A673 (cell line): ENCODE data around the gene EEPD1. TPM values are rescaled to one million over a fixed set of nuclear protein-coding genes. Genes with fewer than 3 reads are reported as not detected.

ENCODE experiments used
- BruUV-seq: library from RNA; stranded (reverse); fragments of 400-500 nt; replicated peaks from 2 replicates; lab custom pipeline; 2021; lab: Mats Ljungman, UMichigan
- CTCF ChIA-PET: fragments of 300-600 bp; sonication (Branson Sonifier 250); formaldehyde crosslinking; loops from one replicate; lab custom pipeline; 2022; ENCODE audit warnings: antibody characterized with exemption; lab: Charles Lee
- POLR2A ChIA-PET: fragments of 300-600 bp; sonication (Branson Sonifier 250); formaldehyde crosslinking; loops from one replicate; lab custom pipeline; 2022; ENCODE audit warnings: antibody characterized with exemption; ENCODE audit not compliant: low non-redundant PET; lab: Charles Lee
- DNase-seq: peaks from one replicate; pipeline ENCODE4 v3.0.0-alpha.2; 2015; ENCODE audit warnings: low spot score
- H3K27ac ChIP-seq: fragments of 200-600 bp; sonication (generic); 2 replicates; pipeline ENCODE4 v1.5.1; 2016; ENCODE audit warnings: mixed run types, low read depth, mild to moderate bottlenecking, mixed read lengths, antibody characterized with exemption, low read length; ENCODE audit not compliant: poor library complexity, severe bottlenecking
- H3K27me3 ChIP-seq: fragments of 200-600 bp; sonication (generic); replicated peaks from 2 replicates; pipeline ENCODE4 v1.6.1; 2017; ENCODE audit warnings: mixed run types, low read depth, mild to moderate bottlenecking, mixed read lengths, antibody characterized with exemption, low read length; ENCODE audit not compliant: insufficient read depth, poor library complexity
- H3K36me3 ChIP-seq: fragments of 200-600 bp; sonication (generic); 2 replicates; pipeline ENCODE4 v1.6.1; 2016; ENCODE audit warnings: mixed run types, mild to moderate bottlenecking, mixed read lengths, antibody characterized with exemption, low read length; ENCODE audit not compliant: insufficient read depth, poor library complexity, severe bottlenecking
- H3K4me1 ChIP-seq: fragments of 200-600 bp; sonication (generic); 2 replicates; pipeline ENCODE4 v1.6.1; 2017; ENCODE audit warnings: mixed run types, mild to moderate bottlenecking, mixed read lengths, antibody characterized with exemption, low read length; ENCODE audit not compliant: insufficient read depth, poor library complexity, severe bottlenecking
- H3K4me3 ChIP-seq: fragments of 200-600 bp; sonication (generic); 2 replicates; pipeline ENCODE4 v1.5.1; 2016; ENCODE audit warnings: low read depth, mixed run types, mild to moderate bottlenecking, mixed read lengths, low read length; ENCODE audit not compliant: poor library complexity, severe bottlenecking
- H3K9me3 ChIP-seq: fragments of 200-600 bp; sonication (generic); 2 replicates; pipeline ENCODE4 v1.6.1; 2016; ENCODE audit warnings: mixed run types, low read depth, mild to moderate bottlenecking, mixed read lengths, antibody characterized with exemption, low read length; ENCODE audit not compliant: poor library complexity, severe bottlenecking
- CTCF ChIP-seq: fragments of 300-800, 200-600 bp; sonication (generic); conservative IDR thresholded peaks from 2 replicates; pipeline ENCODE4 v1.5.1; 2017; ENCODE audit warnings: low read depth, mild to moderate bottlenecking, antibody characterized with exemption, low read length, moderate library complexity, mixed read lengths
- EZH2 ChIP-seq: fragments of 200-600 bp; sonication (generic); IDR thresholded peaks from 2 replicates; pipeline ENCODE4 v1.6.1; 2017; ENCODE audit warnings: borderline replicate concordance, low read depth, mild to moderate bottlenecking, mixed read lengths, antibody characterized with exemption, low read length; ENCODE audit not compliant: poor library complexity, severe bottlenecking
- intact Hi-C: fragments of 100-400 bp; cut with micrococcal nuclease; formaldehyde crosslinking; loops from one replicate; pipeline ENCODE4 v1.10.0; 2022; ENCODE audit not compliant: unreplicated experiment
- total RNA-seq: library from RNA; stranded (reverse); gene quantifications from 2 replicates; pipeline ENCODE4 v1.2.3, GENCODE V29; 2021

Gene EEPD1
- total RNA-seq, 1 experiment from 2014 or later = 2.5 TPM

GRCh38 chr7:36264123-36264801 is 111.2 kb downstream of the EEPD1 start:
- no peaks in the 10 kb centered on the region for H3K36me3 ChIP-seq
- intact Hi-C loops = no loop called here
- no peaks in the 10 kb centered on the region for H3K9me3 ChIP-seq
- BruUV-seq = no TSS peak
- TF ChIP-seq EZH2 (no peak), CTCF (no peak)
- POLR2A ChIA-PET = no interaction called here
- no peak for DNase-seq
- H3K27ac ChIP-seq = no peak overlapping the region
- H3K27me3 ChIP-seq = no peaks in the 10 kb centered on the region
- CTCF ChIA-PET = interaction anchor here (0.6 kb wide), 1 partner anchor 12 kb away, joined by 10 read pairs; no protein-coding TSS in a partner anchor
- H3K4me3 ChIP-seq = no peak overlapping the region
- no peaks in the 10 kb centered on the region for H3K4me1 ChIP-seq

GRCh38 chr7:36264913-36265516 is 112.0 kb downstream of the EEPD1 start:
- no peak overlapping the region for H3K27ac ChIP-seq
- no TSS peak for BruUV-seq
- POLR2A ChIA-PET = no interaction called here

GRCh38 chr7:36265680-36266079 is 112.6 kb downstream of the EEPD1 start:
- POLR2A ChIA-PET = no interaction called here
- no peaks in the 10 kb centered on the region for H3K4me1 ChIP-seq

More at GRCh38 chr7:36264913-36265516, 112.0 kb downstream of the EEPD1 start:
- H3K4me3 ChIP-seq = no peak overlapping the region
- TF ChIP-seq CTCF = no peak
- no peak for TF ChIP-seq EZH2
- H3K4me1 ChIP-seq = no peaks in the 10 kb centered on the region
- no peak for DNase-seq
- intact Hi-C loops = no loop called here
- H3K27me3 ChIP-seq = no peaks in the 10 kb centered on the region
- CTCF ChIA-PET = interaction anchor here (0.6 kb wide), 1 partner anchor 13 kb away, joined by 10 read pairs; no protein-coding TSS in a partner anchor
- no peaks in the 10 kb centered on the region for H3K36me3 ChIP-seq
- no peaks in the 10 kb centered on the region for H3K9me3 ChIP-seq

More at GRCh38 chr7:36265680-36266079, 112.6 kb downstream of the EEPD1 start:
- CTCF ChIA-PET = no interaction called here
- H3K4me3 ChIP-seq = no peak overlapping the region
- H3K36me3 ChIP-seq = no peaks in the 10 kb centered on the region
- H3K27ac ChIP-seq = no peak overlapping the region
- TF ChIP-seq CTCF (no peak), EZH2 (no peak)
- no peak for DNase-seq
- H3K9me3 ChIP-seq = no peaks in the 10 kb centered on the region
- intact Hi-C loops = no loop called here
- no TSS peak for BruUV-seq
- H3K27me3 ChIP-seq = no peaks in the 10 kb centered on the region
